Measurements from ENCODE around the gene PARD3.

GRCh38 chr10:34499612-34500279, 315.4 kb downstream of the PARD3 start:
- TF ChIP-seq, protein P1, sequence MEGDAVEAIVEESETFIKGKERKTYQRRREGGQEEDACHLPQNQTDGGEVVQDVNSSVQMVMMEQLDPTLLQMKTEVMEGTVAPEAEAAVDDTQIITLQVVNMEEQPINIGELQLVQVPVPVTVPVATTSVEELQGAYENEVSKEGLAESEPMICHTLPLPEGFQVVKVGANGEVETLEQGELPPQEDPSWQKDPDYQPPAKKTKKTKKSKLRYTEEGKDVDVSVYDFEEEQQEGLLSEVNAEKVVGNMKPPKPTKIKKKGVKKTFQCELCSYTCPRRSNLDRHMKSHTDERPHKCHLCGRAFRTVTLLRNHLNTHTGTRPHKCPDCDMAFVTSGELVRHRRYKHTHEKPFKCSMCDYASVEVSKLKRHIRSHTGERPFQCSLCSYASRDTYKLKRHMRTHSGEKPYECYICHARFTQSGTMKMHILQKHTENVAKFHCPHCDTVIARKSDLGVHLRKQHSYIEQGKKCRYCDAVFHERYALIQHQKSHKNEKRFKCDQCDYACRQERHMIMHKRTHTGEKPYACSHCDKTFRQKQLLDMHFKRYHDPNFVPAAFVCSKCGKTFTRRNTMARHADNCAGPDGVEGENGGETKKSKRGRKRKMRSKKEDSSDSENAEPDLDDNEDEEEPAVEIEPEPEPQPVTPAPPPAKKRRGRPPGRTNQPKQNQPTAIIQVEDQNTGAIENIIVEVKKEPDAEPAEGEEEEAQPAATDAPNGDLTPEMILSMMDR (conservative IDR thresholded peaks at IDR 0.05 in 1 of 2, IDR thresholded peaks at IDR 0.05 in 1 of 2; ENCODE audit: low read depth in 1 of 2, low read length in 2 of 2): no peak
- TF ChIP-seq EZH2 (IDR thresholded peaks at IDR 0.05; ENCODE audit: low read length, missing control alignments): no peak

Data from fibroblast of lung (primary cell).